Measurements from ENCODE around the gene PTPRK. TPM values are rescaled to one million over a fixed set of nuclear protein-coding genes. Genes with fewer than 3 reads are reported as not detected.

The PTPRK gene
- total and polyA plus RNA-seq, 4 donors, result 8.2 to 224 (median 42.9) TPM

DNA sequence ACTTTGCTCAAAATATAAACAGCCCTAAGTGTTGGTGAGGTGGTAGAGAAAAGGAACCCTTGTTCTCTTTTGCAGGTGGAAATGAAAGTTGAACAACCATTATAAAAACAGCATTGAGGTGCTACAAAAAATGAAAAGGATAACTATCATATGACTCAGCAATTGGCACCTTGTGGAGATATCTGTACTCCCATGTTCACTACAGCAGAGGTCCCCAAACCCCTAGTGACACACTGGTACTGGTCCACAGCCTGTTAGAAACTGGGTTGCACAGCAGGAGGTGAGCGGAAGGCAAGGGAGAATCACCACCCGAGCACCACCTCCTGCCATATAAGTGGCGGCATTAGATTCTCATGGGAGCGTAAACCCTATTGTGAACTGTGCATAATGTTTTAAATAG lies 352.2 kb downstream of the PTPRK start:
- peaks cover 0 to 7% (median 0%) of the 10 kb centered on the region in 5 donors for H3K4me1 ChIP-seq (ENCODE audit: control insufficient read depth in 5 of 5, insufficient read depth in 5 of 5, low read length in 5 of 5)
- H3K36me3 ChIP-seq (ENCODE audit: control insufficient read depth in 4 of 4, insufficient read depth in 4 of 4, low read length in 4 of 4), result no peaks in the 10 kb centered on the region
- no peak overlapping the region for H3K9ac ChIP-seq (ENCODE audit: insufficient read depth in 1 of 2, low read length in 2 of 2)
- 98% methylated on average over 4 of the region's 4 CpGs for WGBS, 2 donors
- H3K27ac ChIP-seq (ENCODE audit: low read depth in 1 of 2, low read length in 1 of 2), result no peak overlapping the region
- H3K27me3 ChIP-seq (ENCODE audit: control insufficient read depth in 3 of 3, insufficient read depth in 3 of 3, low read length in 2 of 3), result no peaks in the 10 kb centered on the region
- H3K9me3 ChIP-seq (ENCODE audit: control insufficient read depth in 4 of 4, insufficient read depth in 3 of 4, low read length in 3 of 4), result no peaks in the 10 kb centered on the region
- TF ChIP-seq, protein P1, sequence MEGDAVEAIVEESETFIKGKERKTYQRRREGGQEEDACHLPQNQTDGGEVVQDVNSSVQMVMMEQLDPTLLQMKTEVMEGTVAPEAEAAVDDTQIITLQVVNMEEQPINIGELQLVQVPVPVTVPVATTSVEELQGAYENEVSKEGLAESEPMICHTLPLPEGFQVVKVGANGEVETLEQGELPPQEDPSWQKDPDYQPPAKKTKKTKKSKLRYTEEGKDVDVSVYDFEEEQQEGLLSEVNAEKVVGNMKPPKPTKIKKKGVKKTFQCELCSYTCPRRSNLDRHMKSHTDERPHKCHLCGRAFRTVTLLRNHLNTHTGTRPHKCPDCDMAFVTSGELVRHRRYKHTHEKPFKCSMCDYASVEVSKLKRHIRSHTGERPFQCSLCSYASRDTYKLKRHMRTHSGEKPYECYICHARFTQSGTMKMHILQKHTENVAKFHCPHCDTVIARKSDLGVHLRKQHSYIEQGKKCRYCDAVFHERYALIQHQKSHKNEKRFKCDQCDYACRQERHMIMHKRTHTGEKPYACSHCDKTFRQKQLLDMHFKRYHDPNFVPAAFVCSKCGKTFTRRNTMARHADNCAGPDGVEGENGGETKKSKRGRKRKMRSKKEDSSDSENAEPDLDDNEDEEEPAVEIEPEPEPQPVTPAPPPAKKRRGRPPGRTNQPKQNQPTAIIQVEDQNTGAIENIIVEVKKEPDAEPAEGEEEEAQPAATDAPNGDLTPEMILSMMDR (IDR thresholded peaks at IDR 0.05; ENCODE audit: control extremely low read depth, extremely low read depth), result no peak
- no peak overlapping the region for H3K4me3 ChIP-seq
- ATAC-seq (ENCODE audit: insufficient read depth, low FRiP score) (no peak), DNase-seq (no peak)

DNA sequence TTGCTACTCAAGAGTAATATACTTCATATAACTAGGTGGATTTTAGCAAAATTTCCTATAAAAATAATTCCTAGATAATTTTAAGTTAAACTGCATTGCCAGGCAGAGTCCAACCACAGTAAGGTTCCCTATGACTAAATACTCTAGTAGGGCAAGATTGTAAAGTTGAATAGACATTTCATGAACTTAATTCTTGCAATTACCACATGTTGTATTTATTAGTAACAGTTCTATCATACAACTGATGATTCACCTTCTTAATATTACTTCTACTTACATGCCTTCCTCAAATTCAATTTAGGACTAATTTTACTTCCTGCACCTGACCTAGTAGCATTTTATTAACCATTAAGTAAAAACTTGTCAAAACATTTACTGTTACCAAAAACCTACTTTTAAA lies 352.8 kb downstream of the PTPRK start:
- no peak overlapping the region for H3K27ac ChIP-seq (ENCODE audit: low read depth in 1 of 2, low read length in 1 of 2)
- H3K4me1 ChIP-seq (ENCODE audit: control insufficient read depth in 5 of 5, insufficient read depth in 5 of 5, low read length in 5 of 5), result peaks cover 0 to 7% (median 0%) of the 10 kb centered on the region in 5 donors
- H3K27me3 ChIP-seq (ENCODE audit: control insufficient read depth in 3 of 3, insufficient read depth in 3 of 3, low read length in 2 of 3), result no peaks in the 10 kb centered on the region
- ATAC-seq (ENCODE audit: insufficient read depth, low FRiP score), result no peak
- no peaks in the 10 kb centered on the region for H3K9me3 ChIP-seq (ENCODE audit: control insufficient read depth in 4 of 4, insufficient read depth in 3 of 4, low read length in 3 of 4)
- TF ChIP-seq, protein P1 (IDR thresholded peaks at IDR 0.05; ENCODE audit: control extremely low read depth, extremely low read depth), result no peak
- no peak overlapping the region for H3K9ac ChIP-seq (ENCODE audit: insufficient read depth in 1 of 2, low read length in 2 of 2)
- no peak overlapping the region for H3K4me3 ChIP-seq
- no peaks in the 10 kb centered on the region for H3K36me3 ChIP-seq (ENCODE audit: control insufficient read depth in 4 of 4, insufficient read depth in 4 of 4, low read length in 4 of 4)
- DNase-seq, result no peak

- ATAC-seq (ENCODE audit: insufficient read depth, low FRiP score) (no peak), DNase-seq (no peak)
- H3K4me3 ChIP-seq, result no peak overlapping the region
- no peaks in the 10 kb centered on the region for H3K27me3 ChIP-seq (ENCODE audit: control insufficient read depth in 3 of 3, insufficient read depth in 3 of 3, low read length in 2 of 3)
- H3K9ac ChIP-seq (ENCODE audit: insufficient read depth in 1 of 2, low read length in 2 of 2), result no peak overlapping the region
- no peaks in the 10 kb centered on the region for H3K9me3 ChIP-seq (ENCODE audit: control insufficient read depth in 4 of 4, insufficient read depth in 3 of 4, low read length in 3 of 4)
- no peak overlapping the region for H3K27ac ChIP-seq (ENCODE audit: low read depth in 1 of 2, low read length in 1 of 2)
- H3K36me3 ChIP-seq (ENCODE audit: control insufficient read depth in 4 of 4, insufficient read depth in 4 of 4, low read length in 4 of 4), result no peaks in the 10 kb centered on the region
- TF ChIP-seq, protein P1 (IDR thresholded peaks at IDR 0.05; ENCODE audit: control extremely low read depth, extremely low read depth), result no peak
- WGBS, 2 donors, result 96 to 98% methylated on average over 1 of the region's 1 CpG
- peaks cover 0 to 7% (median 0%) of the 10 kb centered on the region in 5 donors for H3K4me1 ChIP-seq (ENCODE audit: control insufficient read depth in 5 of 5, insufficient read depth in 5 of 5, low read length in 5 of 5)
These were observed 356.1 kb downstream of the PTPRK start for GRCh38 chr6:128164254-128164653.

DNA sequence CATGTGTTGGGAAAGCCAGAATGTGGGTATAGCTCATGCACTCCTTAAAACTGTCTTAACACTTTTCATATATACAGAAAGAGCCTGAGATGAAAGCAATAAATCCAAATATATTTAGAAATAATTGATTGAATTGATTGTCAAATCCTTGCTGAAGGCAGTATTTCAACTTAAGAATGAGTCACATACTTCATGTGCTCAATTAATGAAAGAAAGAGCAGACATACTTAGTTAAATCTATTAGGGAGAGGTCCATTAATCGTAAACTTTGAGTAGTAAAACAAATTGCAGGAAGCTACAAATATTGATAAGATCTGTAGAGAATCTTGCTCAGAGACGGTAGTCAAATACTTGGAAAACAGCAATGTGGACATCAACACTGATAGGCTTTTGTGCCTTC lies 358.0 kb downstream of the PTPRK start:
- Histone ChIP-seq H3K9me3 (ENCODE audit: control insufficient read depth in 4 of 4, insufficient read depth in 3 of 4, low read length in 3 of 4) (no peaks in the 10 kb centered on the region), H3K27me3 (ENCODE audit: control insufficient read depth in 3 of 3, insufficient read depth in 3 of 3, low read length in 2 of 3) (no peaks in the 10 kb centered on the region), H3K27ac (ENCODE audit: low read depth in 1 of 2, low read length in 1 of 2) (no peak overlapping the region), H3K4me3 (no peak overlapping the region), H3K9ac (ENCODE audit: insufficient read depth in 1 of 2, low read length in 2 of 2) (no peak overlapping the region), H3K4me1 (ENCODE audit: control insufficient read depth in 5 of 5, insufficient read depth in 5 of 5, low read length in 5 of 5) (peaks cover 0 to 7% (median 0%) of the 10 kb centered on the region in 5 donors), H3K36me3 (ENCODE audit: control insufficient read depth in 4 of 4, insufficient read depth in 4 of 4, low read length in 4 of 4) (no peaks in the 10 kb centered on the region)
- 80 to 87% methylated on average over 2 of the region's 2 CpGs for WGBS, 2 donors
- DNase-seq (no peak), ATAC-seq (ENCODE audit: insufficient read depth, low FRiP score) (no peak)
- TF ChIP-seq, protein P1 (IDR thresholded peaks at IDR 0.05; ENCODE audit: control extremely low read depth, extremely low read depth), result no peak

Data from lung (tissue), 12 donors.